Activated CD4-positive, alpha-beta T cell treated with anti-CD3 and anti-CD28 coated beads, Interleukin-2, amount 10 ng/mL, durations not matched to agents 7 days and 5 days (primary cell): ENCODE measurements around the gene RAB31. TPM values are rescaled to one million over a fixed set of nuclear protein-coding genes. Genes with fewer than 3 reads are reported as not detected.

Experiments
- CTCF ChIA-PET: fragments of 350-600 bp; sonication (Branson Sonifier 250); formaldehyde crosslinking; loops from one replicate; lab custom pipeline; 2021; ENCODE audit warnings: antibody characterized with exemption; lab: Charles Lee
- POLR2A ChIA-PET: fragments of 350-600 bp; sonication (Branson Sonifier 250); formaldehyde crosslinking; loops from one replicate; lab custom pipeline; 2021; ENCODE audit warnings: antibody characterized with exemption; lab: Charles Lee
- DNase-seq: peaks from one replicate; pipeline ENCODE4 v3.0.0-alpha.2; 2020
- H3K27ac Mint-ChIP-seq: one replicate; pipeline ENCODE4 v1.8.0; 2021; ENCODE audit warnings: mild to moderate bottlenecking, moderate library complexity, mixed read lengths
- H3K27me3 Mint-ChIP-seq: one replicate; pipeline ENCODE4 v1.8.0; 2021; ENCODE audit warnings: mixed read lengths
- H3K36me3 Mint-ChIP-seq: one replicate; pipeline ENCODE4 v1.8.0; 2021; ENCODE audit warnings: low read depth, mixed read lengths
- H3K4me1 Mint-ChIP-seq: one replicate; pipeline ENCODE4 v1.8.0; 2021; ENCODE audit warnings: mixed read lengths
- H3K4me3 Mint-ChIP-seq: one replicate; pipeline ENCODE4 v1.8.0; 2021; ENCODE audit warnings: mild to moderate bottlenecking, moderate library complexity, mixed read lengths
- H3K9me3 Mint-ChIP-seq: one replicate; pipeline ENCODE4 v1.8.0; 2021; ENCODE audit warnings: mixed read lengths
- total RNA-seq, 2 experiments: library from RNA; stranded (reverse); gene quantifications; one replicate each; pipeline ENCODE4 v1.2.3, GENCODE V29; 2021

Gene RAB31
- total RNA-seq, 2 experiments from 2014 or later: 0.92 to 1.3 TPM

GRCh38 chr18:9871244-9871746, 163.2 kb downstream of the RAB31 start:
- ChIA-PET POLR2A (no interaction called here), CTCF (no interaction called here)
- no peak overlapping the region for H3K27ac Mint-ChIP-seq
- no peaks in the 10 kb centered on the region for H3K36me3 Mint-ChIP-seq
- H3K4me1 Mint-ChIP-seq: peaks cover 4% of the 10 kb centered on the region
- no peaks in the 10 kb centered on the region for H3K27me3 Mint-ChIP-seq
- no peak for DNase-seq
- H3K9me3 Mint-ChIP-seq: peaks cover 4% of the 10 kb centered on the region
- no peak overlapping the region for H3K4me3 Mint-ChIP-seq

DNA sequence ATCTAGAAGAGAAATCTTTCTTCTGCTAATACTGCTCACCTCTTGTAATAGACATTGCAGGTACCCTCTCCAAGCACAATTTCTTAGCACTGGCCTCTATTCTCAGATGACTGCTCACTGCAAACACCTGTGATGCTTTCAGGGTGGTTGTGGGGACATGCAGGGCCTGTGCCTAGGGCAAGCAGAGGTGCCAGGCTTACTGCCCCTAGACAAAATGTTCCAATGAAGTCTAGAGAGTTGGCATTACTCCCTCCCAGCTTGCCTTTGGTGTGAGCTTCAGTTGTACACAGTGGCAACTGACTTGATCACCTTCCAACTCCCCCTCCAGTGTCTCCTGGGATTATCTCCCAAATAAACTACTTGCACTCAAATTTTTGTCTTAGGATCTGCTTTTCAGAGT, 164.7 kb downstream of the RAB31 start:
- no peaks in the 10 kb centered on the region for H3K36me3 Mint-ChIP-seq
- ChIA-PET POLR2A (no interaction called here), CTCF (no interaction called here)
- H3K9me3 Mint-ChIP-seq: no peaks in the 10 kb centered on the region
- no peak overlapping the region for H3K27ac Mint-ChIP-seq
- DNase-seq: no peak
- no peak overlapping the region for H3K4me3 Mint-ChIP-seq
- H3K4me1 Mint-ChIP-seq: peaks cover 11% of the 10 kb centered on the region
- H3K27me3 Mint-ChIP-seq: no peaks in the 10 kb centered on the region

DNA sequence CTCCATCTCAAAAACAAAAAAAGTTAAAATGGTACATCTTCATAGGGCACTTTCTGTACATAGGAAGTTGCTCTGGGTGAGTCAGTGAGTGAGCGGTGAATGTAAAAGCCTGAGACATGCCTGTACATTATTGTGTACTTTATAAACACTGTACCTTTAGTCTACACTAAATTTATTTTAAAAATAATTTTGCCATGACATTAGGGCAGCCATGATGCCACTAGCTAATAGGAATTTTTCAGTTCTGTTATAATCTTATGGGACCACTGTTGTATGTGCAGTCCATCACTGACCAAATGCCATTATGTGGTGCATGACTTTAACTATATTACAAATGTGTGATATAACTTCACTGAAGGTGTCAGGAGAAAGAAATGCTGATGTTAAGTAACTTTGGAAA, 166.6 kb downstream of the RAB31 start:
- POLR2A ChIA-PET: no interaction called here
- no peak for DNase-seq
- H3K36me3 Mint-ChIP-seq: no peaks in the 10 kb centered on the region

GRCh38 chr18:9876212-9876866, 168.2 kb downstream of the RAB31 start:
- Mint-ChIP-seq H3K36me3 (no peaks in the 10 kb centered on the region), H3K27ac (no peak overlapping the region), H3K4me1 (peaks cover 7% of the 10 kb centered on the region), H3K9me3 (no peaks in the 10 kb centered on the region), H3K27me3 (no peaks in the 10 kb centered on the region), H3K4me3 (no peak overlapping the region)
- CTCF ChIA-PET: no interaction called here
- POLR2A ChIA-PET: no interaction called here
- DNase-seq: no peak

More for the DNA sequence above, 166.6 kb downstream of the RAB31 start:
- Mint-ChIP-seq H3K27ac (no peak overlapping the region), H3K4me1 (peaks cover 7% of the 10 kb centered on the region), H3K27me3 (no peaks in the 10 kb centered on the region), H3K4me3 (no peak overlapping the region), H3K9me3 (no peaks in the 10 kb centered on the region)
- CTCF ChIA-PET: no interaction called here

- no peaks in the 10 kb centered on the region for H3K27me3 Mint-ChIP-seq
- CTCF ChIA-PET: no interaction called here
- no peak overlapping the region for H3K27ac Mint-ChIP-seq
- POLR2A ChIA-PET: no interaction called here
- H3K4me3 Mint-ChIP-seq: no peak overlapping the region
- no peaks in the 10 kb centered on the region for H3K9me3 Mint-ChIP-seq
- DNase-seq: no peak
- no peaks in the 10 kb centered on the region for H3K36me3 Mint-ChIP-seq
- H3K4me1 Mint-ChIP-seq: peaks cover 7% of the 10 kb centered on the region
These were observed 169.0 kb downstream of the RAB31 start for GRCh38 chr18:9876867-9877654.

DNA sequence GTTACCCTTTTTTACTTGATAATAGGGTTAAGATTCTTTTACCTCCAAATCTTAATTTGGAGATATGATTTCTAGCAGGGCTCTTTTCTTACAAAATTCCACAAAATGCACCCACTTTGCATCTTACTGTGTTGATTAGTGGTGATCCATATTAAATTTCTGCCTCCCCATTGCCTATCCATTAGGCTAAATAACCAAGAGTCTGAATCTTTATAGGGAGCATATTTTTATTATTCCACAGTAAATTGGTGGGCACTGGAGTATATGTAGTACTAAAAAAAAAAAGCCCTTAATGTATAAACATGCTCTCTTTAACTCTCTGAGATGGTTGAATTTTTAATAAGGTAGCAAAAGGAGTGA, 169.5 kb downstream of the RAB31 start:
- no peak overlapping the region for H3K27ac Mint-ChIP-seq
- peaks cover 7% of the 10 kb centered on the region for H3K4me1 Mint-ChIP-seq
- CTCF ChIA-PET: no interaction called here
- DNase-seq: no peak
- no peaks in the 10 kb centered on the region for H3K9me3 Mint-ChIP-seq
- POLR2A ChIA-PET: no interaction called here
- no peaks in the 10 kb centered on the region for H3K36me3 Mint-ChIP-seq
- H3K27me3 Mint-ChIP-seq: no peaks in the 10 kb centered on the region
- no peak overlapping the region for H3K4me3 Mint-ChIP-seq

DNA sequence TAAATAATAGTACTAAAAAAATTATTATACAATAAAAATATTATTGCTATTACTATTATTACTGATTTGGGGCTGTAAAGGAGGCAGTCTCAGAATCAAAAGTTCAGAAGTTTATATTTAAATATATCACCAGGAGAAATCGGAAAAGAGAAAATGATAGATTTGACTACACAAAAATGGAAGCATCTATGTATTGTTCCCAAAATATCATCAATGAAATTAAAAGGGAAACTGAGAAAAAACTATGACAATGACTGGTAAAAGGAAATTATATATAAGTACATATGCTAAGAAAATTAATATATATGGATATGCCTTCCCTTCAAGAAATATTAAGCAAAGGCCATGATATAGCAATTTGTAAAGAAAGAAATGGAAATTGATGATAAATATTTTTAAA, 170.0 kb downstream of the RAB31 start:
- Mint-ChIP-seq H3K4me1 (peaks cover 7% of the 10 kb centered on the region), H3K27me3 (no peaks in the 10 kb centered on the region), H3K27ac (no peak overlapping the region), H3K4me3 (no peak overlapping the region), H3K9me3 (no peaks in the 10 kb centered on the region), H3K36me3 (no peaks in the 10 kb centered on the region)
- CTCF ChIA-PET: no interaction called here
- POLR2A ChIA-PET: no interaction called here
- DNase-seq: no peak

DNA sequence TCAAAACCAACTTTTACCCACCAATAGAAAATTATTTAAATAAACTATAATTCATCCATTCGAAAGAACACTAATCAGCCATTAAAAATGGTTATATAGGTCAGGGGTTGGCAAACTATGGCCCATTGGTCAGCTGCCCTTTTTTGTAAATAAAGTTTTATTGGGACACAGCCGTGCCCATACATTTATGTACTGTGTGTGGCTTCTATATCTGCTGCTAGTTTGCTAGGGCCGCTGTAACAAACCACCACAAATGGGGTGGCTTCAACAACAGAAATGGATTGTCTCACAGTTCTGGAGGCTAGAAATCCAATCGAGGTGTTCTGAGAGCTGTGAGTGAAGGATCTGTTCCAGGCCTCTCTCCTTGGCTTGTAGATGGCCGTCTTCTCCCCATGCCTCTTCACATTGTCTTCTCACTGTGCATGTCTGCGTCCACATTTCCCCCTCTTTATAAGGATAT, 170.7 kb downstream of the RAB31 start:
- Mint-ChIP-seq H3K4me1 (peaks cover 7% of the 10 kb centered on the region), H3K36me3 (no peaks in the 10 kb centered on the region), H3K27ac (no peak overlapping the region), H3K27me3 (no peaks in the 10 kb centered on the region), H3K9me3 (no peaks in the 10 kb centered on the region), H3K4me3 (no peak overlapping the region)
- CTCF ChIA-PET: no interaction called here
- POLR2A ChIA-PET: no interaction called here
- no peak for DNase-seq

DNA sequence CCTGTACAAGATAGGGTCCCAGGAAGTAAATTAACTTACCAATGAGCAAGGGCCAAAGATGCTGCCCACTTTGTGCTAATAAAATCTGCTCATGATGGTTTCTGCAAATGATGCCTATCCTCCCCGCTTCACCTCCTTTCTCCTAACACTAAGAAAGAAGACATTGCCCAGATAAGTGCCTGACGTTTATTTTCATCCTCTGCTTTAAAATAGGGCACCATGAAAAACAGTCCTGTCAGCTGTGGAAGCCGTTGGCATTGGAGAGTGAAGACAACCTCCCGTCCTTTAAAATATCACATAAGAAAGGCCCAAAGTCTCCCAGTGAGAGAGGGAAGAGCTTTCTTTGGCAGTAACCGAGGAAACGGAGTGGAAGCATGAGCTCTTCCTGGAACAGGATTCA, 176.0 kb downstream of the RAB31 start:
- no peaks in the 10 kb centered on the region for H3K9me3 Mint-ChIP-seq
- no peak overlapping the region for H3K27ac Mint-ChIP-seq
- no peaks in the 10 kb centered on the region for H3K4me1 Mint-ChIP-seq
- no peak for DNase-seq
- no peak overlapping the region for H3K4me3 Mint-ChIP-seq
- no peaks in the 10 kb centered on the region for H3K36me3 Mint-ChIP-seq
- POLR2A ChIA-PET: no interaction called here
- CTCF ChIA-PET: no interaction called here
- no peaks in the 10 kb centered on the region for H3K27me3 Mint-ChIP-seq

GRCh38 chr18:9884532-9885140, 176.5 kb downstream of the RAB31 start:
- Mint-ChIP-seq H3K27ac (no peak overlapping the region), H3K9me3 (no peaks in the 10 kb centered on the region), H3K4me3 (no peak overlapping the region), H3K27me3 (no peaks in the 10 kb centered on the region), H3K36me3 (no peaks in the 10 kb centered on the region), H3K4me1 (no peaks in the 10 kb centered on the region)
- ChIA-PET CTCF (no interaction called here), POLR2A (no interaction called here)
- no peak for DNase-seq

- no peak for DNase-seq
- Mint-ChIP-seq H3K4me3 (no peak within 1 kb of the TSS), H3K27ac (no peak within 1 kb of the TSS), H3K4me1 (no peaks in the 10 kb centered on the region), H3K36me3 (no peaks in the 10 kb centered on the region), H3K27me3 (no peaks in the 10 kb centered on the region), H3K9me3 (no peaks in the 10 kb centered on the region)
- CTCF ChIA-PET: interaction anchor here (0.6 to 1.0 kb wide), 4 partner anchors 9 to 27 kb away, joined by 3 to 5 read pairs (median 3); no protein-coding TSS in a partner anchor
- POLR2A ChIA-PET: interaction anchor here (0.6 kb wide), 1 partner anchor 28 kb away, joined by 3 read pairs; no protein-coding TSS in a partner anchor
These were observed 177.3 kb downstream of the RAB31 start, which contains the start of gene TXNDC2 for GRCh38 chr18:9885170-9886004. Gene TXNDC2 (plus strand): TSS chr18:9885973. CDS start chr18:9886681, 708 bp downstream.

DNA sequence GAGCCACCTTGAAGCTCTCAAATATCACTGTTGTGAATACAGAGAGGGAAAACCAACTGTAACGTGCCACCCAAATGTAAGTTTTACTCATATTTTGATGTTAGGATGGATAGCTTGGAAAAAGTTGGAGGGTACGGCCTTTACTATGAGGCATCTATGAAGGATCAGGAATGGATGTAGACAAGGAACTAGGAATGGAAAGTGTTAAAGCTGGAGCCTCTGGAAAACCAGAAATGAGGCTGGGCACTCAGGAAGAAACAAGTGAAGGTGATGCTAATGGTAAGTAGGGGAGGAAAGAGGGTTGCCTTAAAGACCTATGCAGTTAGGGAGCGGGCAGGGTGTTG, 177.9 kb downstream of the RAB31 start:
- ChIA-PET POLR2A (interaction anchor here (0.6 kb wide), 1 partner anchor 317 kb away, joined by 3 read pairs; no protein-coding TSS in a partner anchor), CTCF (interaction anchor here (0.6 to 1.2 kb wide), 5 partner anchors 8 to 26 kb away, joined by 3 to 5 read pairs (median 3); no protein-coding TSS in a partner anchor)
- Mint-ChIP-seq H3K4me1 (no peaks in the 10 kb centered on the region), H3K4me3 (no peak overlapping the region), H3K27me3 (no peaks in the 10 kb centered on the region), H3K36me3 (no peaks in the 10 kb centered on the region), H3K27ac (no peak overlapping the region), H3K9me3 (no peaks in the 10 kb centered on the region)
- DNase-seq: no peak
